ENCODE measurements around the gene BRF1. TPM values are rescaled to one million over a fixed set of nuclear protein-coding genes. Genes with fewer than 3 reads are reported as not detected.
"Not testable (repeated sequence)": the region's sequence is repeated elsewhere in the genome, so short reads cannot be mapped to it uniquely, and the experiment has no call there.

BRF1 gene
- total RNA-seq, 6 experiments from 2014 or later: 13.1 to 17.8 (median 16.2) TPM

- H3K9me3 ChIP-seq: no peaks in the 10 kb centered on the region
- 55% methylated on average over 5 of the region's 33 CpGs for WGBS (ENCODE audit: insufficient coverage, low coverage, low lambda C conversion rate, missing lambda C conversion rate)
- peaks cover 0 to 29% (median 15%) of the 10 kb centered on the region in 4 donors for H3K4me1 ChIP-seq
- intact Hi-C loops (cut with DNase I): no loop called here
- TF ChIP-seq CTCF (IDR thresholded peaks at IDR 0.05) (no peak), POLR2A (IDR thresholded peaks at IDR 0.05) (no peak)
- H3K27ac ChIP-seq: no peak overlapping the region
- H3K36me3 ChIP-seq: no peaks in the 10 kb centered on the region
- no peak overlapping the region for H3K4me3 ChIP-seq
- peak in 3 of 4 donors; percentile 10 to 51 (median 51) for ATAC-seq
- H3K27me3 ChIP-seq: no peaks in the 10 kb centered on the region
- peak in 2 of 3 donors; percentile 64 to 66 for DNase-seq
Observed at GRCh38 chr14:105335735-105336476, 35.1 kb upstream of the BRF1 start.

- H3K9me3 ChIP-seq; DNase-seq; ATAC-seq; intact Hi-C loops (cut with DNase I); H3K36me3 ChIP-seq; H3K4me3 ChIP-seq; H3K27ac ChIP-seq; H3K27me3 ChIP-seq: not testable (repeated sequence)
- H3K4me1 ChIP-seq: peaks cover 0 to 29% (median 15%) of the 10 kb centered on the region in 4 donors
- no CpG with 5 or more reads among the region's 22 CpGs for whole genome bisulfite sequencing (ENCODE audit: insufficient coverage, low coverage, low lambda C conversion rate, missing lambda C conversion rate)
Observed at GRCh38 chr14:105335231-105335542, 34.4 kb upstream of the BRF1 start.

GRCh38 chr14:105334383-105335230, 33.8 kb upstream of the BRF1 start:
- ATAC-seq (no peak), DNase-seq (peak in 1 of 3 donors; percentile 53)
- 100% methylated on average over 1 of the region's 17 CpGs for WGBS (ENCODE audit: insufficient coverage, low coverage, low lambda C conversion rate, missing lambda C conversion rate)
- H3K9me3 ChIP-seq: no peaks in the 10 kb centered on the region
- TF ChIP-seq CTCF (IDR thresholded peaks at IDR 0.05) (no peak), POLR2A (IDR thresholded peaks at IDR 0.05) (no peak)
- peaks cover 0 to 29% (median 15%) of the 10 kb centered on the region in 4 donors for H3K4me1 ChIP-seq
- intact Hi-C loops (cut with DNase I): no loop called here
- H3K36me3 ChIP-seq: no peaks in the 10 kb centered on the region
- H3K27me3 ChIP-seq: no peaks in the 10 kb centered on the region
- H3K27ac ChIP-seq: no peak overlapping the region
- no peak overlapping the region for H3K4me3 ChIP-seq

- no peaks in the 10 kb centered on the region for H3K9me3 ChIP-seq
- H3K27ac ChIP-seq: no peak overlapping the region
- no peaks in the 10 kb centered on the region for H3K36me3 ChIP-seq
- ATAC-seq (peak; percentile 56 to 73 (median 63)), DNase-seq (peak; percentile 66 to 85 (median 80))
- no peak overlapping the region for H3K4me3 ChIP-seq
- no peaks in the 10 kb centered on the region for H3K27me3 ChIP-seq
- intact Hi-C loops (cut with DNase I): no loop called here
- 26% methylated on average over 3 of the region's 18 CpGs for WGBS (ENCODE audit: insufficient coverage, low coverage, low lambda C conversion rate, missing lambda C conversion rate)
- peaks cover 0 to 34% (median 18%) of the 10 kb centered on the region in 4 donors for H3K4me1 ChIP-seq
- TF ChIP-seq POLR2A (IDR thresholded peaks at IDR 0.05) (no peak), CTCF (IDR thresholded peaks at IDR 0.05) (no peak)
Observed at GRCh38 chr14:105333613-105334364, 33.0 kb upstream of the BRF1 start.

Measured in right lobe of liver (tissue), 6 donors.